ENCODE measurements around the gene CMSS1.
A peak's percentile ranks its signal among the peaks of the same experiment; 100 is the strongest.
"Not testable (repeated sequence)": the region's sequence is repeated elsewhere in the genome, so short reads cannot be mapped to it uniquely, and the experiment has no call there.

CMSS1 gene

DNA sequence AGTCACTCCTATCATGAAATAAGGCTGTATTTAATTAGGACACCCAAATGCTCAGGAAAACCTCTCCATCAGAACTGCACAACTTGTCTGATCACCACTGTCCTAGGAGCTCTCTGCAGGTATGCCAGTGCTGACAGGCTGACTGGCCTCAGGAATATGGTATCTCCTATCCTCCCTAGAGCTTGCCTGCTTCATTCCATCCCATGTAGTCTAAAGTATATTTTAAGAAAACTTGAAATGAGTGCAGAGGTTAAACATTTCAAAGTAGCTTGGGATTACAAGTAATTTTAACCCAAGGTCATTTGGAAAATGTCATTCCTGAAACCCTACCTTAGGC is 273.0 kb downstream of the CMSS1 start:
- DNase-seq: no peak

DNA sequence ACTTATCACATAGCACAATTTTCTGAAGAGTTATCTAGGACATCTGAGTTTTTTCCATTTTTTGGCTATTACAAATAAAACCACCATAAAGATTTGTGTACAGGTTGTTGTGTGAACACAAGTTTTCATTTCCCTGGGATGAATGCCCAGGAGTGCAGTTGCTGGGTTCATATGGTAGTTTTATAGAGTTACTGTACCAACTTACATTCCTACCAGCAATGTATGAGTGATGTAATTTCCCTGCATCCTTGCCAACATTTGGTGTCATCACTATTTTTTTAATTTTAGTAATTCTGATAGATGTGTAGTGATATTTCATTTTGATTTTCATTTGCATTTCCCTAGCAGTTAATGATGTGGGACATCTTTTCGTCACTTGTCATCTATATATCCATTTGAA is 276.2 kb downstream of the CMSS1 start:
- no peak for DNase-seq

DNA sequence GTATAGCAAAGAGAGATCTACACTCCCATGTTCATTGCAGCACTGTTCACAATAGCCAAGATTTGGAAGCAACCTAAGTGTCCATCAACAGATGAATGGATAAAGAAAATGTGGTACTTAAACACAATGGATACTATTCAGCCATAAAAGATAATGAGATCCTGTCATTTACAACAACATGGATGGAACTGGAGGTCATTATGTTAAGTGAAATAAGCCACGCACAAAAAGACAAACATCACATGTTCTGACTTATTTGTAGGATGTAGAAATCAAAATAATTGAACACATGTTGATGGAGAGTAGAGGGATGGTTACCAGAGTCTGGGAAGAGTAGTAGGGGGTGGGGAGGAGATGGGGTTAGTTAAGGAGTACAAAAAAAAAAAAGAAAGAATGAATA is 278.6 kb downstream of the CMSS1 start:
- not testable (repeated sequence) for DNase-seq

DNA sequence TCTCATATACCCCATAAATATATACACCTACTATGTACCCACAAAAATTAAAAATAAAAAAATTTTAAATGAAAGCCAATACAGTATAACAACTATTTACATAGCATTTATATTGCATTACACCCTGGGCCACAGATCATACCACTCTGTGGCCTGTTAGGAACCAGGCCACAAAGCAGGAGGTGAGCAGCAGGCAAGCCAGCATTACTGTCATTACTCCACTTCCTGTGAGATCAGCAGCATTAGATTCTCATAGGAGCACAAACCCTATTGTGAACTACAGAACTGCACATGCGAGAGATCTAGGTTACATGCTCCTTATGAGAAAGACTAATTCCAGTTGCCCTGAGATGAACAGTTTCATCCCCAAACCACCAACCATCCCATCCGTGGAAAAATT is 279.2 kb downstream of the CMSS1 start:
- no peak for DNase-seq

DNA sequence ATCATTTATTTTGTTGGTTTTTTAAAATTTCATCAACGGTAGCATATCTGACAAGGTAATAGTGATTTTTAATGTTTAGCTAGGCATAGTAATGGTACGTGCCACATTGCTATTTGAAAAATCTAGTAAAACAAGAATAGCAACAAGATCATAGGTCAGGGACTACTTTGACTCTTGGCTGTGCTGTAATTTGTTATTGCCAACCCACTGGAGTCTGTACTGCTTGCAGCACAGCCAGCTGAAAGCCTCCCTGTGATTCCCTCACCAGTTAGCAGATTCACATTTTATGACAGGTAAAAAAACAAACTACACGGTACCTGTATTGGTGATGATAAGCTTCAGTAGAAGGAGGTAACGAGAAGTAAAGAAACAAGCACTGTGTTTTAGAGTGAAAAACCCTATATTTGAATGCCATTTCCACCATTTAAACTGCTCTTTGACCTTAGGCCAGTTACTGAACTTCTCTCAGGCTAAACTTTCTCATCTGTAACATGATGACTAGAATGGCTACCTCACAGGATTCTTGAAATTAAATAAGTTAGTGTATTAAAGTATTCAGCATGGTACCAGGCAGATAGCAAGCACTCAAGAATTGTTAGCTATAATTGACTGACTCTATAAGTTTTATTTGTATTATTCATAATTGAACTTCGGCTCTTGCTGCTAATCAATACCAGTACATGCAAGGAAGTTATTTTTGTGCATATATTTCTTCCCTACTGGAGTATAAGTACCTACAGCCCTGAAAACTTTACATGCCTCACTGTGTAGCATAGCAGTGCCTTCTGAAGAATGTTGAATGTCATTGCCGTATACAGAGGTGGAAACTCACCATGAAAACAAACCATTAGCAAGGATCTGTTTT is 280.5 kb downstream of the CMSS1 start:
- no peak for DNase-seq

DNA sequence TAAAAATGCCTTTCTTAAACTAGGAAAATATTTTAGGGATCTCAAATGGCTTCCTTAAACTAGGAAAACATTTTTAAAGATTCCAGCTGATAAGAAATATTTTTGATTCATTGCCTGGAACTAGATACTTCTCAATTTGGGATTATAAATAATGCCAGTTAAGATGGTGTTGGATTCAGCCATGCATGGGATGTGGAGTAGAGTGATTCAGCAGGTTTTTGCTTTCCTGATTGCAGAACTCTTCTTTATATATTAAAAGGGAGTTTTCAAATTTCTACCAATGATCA is 281.1 kb downstream of the CMSS1 start:
- DNase-seq: no peak

DNA sequence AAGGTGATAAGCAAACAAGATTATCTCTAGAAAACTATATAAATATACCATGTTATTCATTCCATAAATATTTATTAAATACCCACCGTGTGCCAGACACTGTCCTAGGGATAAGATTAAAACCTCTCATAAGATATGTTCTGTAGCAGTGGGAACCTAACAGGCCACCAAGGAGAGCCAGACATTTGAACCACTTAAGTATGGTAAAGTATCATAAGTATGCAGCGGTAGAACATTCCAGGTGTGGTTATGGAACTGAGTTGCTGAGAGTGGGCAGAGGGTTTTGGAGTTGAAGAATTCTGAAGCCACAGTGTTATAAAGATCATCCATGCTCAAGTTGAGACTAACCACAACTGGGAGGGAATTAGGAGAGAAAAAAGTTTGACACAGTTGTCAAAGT is 282.0 kb downstream of the CMSS1 start:
- DNase-seq: no peak

DNA sequence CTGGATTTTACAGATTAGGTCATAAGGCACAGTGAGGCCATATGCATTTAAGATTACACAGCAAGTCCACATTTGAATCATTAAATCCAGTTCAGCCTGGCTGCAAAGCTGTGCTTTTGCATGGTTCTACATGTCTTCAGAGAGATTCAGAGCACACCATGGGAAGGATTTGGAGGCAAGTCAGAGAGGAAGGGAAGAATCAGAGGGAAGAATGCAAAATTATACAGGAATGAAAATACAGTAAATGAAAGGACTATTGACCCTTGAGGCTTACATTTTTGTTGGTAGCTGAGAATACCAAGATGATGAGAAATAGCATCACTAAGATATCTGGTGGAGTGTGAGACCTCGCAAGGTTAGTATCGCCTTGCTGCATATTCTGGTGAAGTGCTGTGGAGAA is 282.8 kb downstream of the CMSS1 start:
- no peak for DNase-seq

GRCh38 chr3:100102757-100103156 is 285.1 kb downstream of the CMSS1 start:
- no peak for DNase-seq

GRCh38 chr3:100103558-100104441 is 286.1 kb downstream of the CMSS1 start:
- DNase-seq: no peak

- DNase-seq: no peak
These were observed 286.8 kb downstream of the CMSS1 start for GRCh38 chr3:100104442-100104798.

DNA sequence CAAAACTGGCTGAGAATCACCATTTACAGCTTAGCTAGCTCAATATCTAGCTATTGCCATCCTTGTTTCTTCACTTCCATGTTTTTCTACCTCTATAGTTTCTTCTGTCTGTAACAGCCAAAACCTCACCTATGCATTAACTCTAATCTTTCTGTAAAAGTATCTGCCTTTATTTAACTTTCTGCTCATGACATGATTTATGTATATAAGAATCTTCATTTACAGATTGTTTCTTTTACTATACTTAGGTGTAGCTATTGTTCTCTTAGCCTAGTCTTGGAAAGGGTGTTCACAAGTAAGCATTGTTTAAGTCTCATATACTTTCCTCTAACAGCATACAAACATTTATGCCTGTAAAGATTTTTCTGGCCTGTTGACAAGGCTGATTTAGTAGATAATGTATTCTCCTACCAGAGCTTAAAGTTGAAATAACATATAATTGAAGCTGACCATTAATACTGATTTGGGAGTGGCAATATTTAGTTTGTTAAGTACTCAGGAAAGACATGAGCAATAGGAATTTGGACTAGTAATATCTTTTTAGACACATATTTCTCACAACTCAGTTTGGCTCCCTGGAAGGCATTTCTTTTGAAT is 287.3 kb downstream of the CMSS1 start:
- no peak for DNase-seq

DNA sequence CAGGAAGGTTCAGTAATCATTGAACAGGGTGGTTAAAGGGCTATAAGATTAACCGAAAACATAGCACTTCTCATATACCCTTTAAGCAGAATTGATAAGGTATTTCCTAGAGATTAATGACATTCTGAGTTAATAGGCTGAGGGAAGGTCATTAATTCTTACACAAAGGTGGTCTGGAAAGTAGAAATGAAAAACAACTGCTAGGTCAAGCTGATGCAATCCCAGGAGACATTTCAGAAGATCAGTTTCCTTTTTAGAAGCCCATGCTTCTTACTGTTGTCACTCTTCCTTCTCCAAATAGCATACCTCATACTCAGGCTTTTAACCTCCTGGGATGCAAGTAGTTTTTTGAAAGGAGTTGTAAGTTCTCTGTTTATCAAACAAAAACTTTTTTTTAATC is 287.8 kb downstream of the CMSS1 start:
- no peak for DNase-seq

DNA sequence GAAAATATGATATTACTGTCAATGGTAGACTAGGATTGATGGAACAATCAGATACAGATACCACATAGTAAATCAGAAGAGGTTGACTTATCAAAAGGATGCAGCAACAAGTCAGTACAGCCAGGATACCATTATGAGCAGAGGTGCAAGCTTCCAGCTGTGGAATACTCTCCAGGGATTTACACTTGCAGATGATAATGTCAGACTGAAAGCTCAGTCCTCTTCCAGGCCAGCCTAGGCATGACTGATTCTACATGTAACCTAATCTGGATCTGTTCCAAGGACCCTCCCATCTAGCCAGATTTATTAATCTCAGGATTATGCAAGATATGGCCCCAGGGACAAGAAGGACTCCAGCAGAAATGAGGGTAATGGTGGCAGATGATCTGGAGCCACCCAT is 288.4 kb downstream of the CMSS1 start:
- no peak for DNase-seq

DNA sequence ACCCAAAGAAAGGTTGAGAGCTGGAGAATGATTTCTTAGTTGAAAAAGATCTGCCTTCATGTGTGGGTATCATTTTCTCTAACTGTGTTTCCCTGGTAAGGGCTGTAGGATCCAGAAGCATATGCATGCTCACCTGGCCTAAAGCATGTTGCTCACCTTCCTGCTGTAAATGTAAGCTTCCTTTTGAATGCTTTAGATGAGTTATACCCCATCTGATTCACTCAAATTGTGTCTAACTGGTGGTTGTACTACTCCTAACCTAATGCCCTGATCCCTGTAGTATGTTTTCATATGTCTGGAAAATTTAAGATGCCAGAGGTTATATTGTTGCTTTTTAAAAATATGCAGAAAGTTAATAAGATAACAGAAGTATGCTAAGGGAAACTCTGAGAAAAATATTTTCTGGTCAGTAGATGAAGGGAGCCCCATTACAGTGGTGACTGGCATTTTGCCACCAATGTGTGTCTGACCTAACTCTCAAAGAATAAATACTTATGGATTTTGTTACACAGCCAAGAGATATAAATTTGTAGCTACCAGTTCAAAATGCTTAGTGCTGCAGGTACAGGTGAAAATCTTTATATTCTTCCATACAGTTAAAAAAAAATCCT is 289.0 kb downstream of the CMSS1 start:
- DNase-seq: no peak

- DNase-seq: no peak
These were observed 289.7 kb downstream of the CMSS1 start for GRCh38 chr3:100107221-100107814.

GRCh38 chr3:100108464-100109079 is 290.9 kb downstream of the CMSS1 start:
- no peak for DNase-seq

GRCh38 chr3:100110162-100110561 is 292.5 kb downstream of the CMSS1 start:
- DNase-seq: no peak

DNA sequence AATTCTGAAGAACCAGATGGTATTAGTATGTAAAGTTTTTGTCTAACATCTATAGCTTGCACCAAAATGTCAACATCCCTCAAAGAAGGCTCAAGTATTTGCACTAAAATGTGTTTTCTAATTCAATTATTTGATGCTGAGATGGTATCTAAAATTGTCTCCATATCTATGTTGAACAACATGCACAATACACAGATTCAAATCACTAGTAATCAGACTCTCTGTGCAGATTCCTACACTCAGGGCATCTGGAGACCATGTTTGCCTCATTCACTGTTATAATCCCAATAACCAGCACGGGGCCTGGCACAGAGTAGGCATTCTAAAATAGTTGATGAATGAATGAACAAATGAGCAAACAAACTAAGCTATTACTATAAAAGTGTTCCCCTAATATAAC is 294.1 kb downstream of the CMSS1 start:
- no peak for DNase-seq

GRCh38 chr3:100113723-100114412 is 296.2 kb downstream of the CMSS1 start:
- no peak for DNase-seq

DNA sequence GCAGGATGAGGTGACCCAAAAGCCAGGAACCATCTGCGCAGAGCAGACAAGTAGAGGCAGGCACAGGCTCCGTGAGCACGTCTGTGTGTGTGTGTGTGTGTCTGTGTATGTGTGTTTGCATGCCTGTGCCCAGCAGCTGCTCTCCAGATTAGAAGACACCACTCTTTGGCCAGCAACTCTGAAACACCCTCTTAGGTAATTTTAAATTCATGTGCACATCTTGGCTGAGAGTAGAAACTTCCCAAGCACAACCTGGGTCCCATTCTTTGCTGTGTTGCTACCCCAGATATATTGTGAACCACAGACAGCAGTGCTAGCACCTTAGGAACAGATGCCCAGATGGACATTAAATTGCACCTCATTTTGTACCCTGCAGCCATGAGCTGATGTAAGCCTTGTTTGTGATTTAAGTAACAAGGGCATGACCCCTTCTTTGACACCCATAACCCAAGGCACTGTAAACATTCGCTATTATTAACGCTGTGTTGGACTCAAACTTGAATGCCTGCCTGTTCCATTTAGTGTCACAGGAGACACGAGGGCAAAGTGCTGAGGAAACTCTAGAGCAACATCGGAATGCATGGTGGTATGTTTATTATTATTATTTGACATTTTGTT is 296.9 kb downstream of the CMSS1 start, which contains the start of gene FILIP1L:
Gene FILIP1L, minus strand, starts transcription at position 89 of the 618 bp plus-strand sequence.
- peak; percentile 96 for DNase-seq

DNA sequence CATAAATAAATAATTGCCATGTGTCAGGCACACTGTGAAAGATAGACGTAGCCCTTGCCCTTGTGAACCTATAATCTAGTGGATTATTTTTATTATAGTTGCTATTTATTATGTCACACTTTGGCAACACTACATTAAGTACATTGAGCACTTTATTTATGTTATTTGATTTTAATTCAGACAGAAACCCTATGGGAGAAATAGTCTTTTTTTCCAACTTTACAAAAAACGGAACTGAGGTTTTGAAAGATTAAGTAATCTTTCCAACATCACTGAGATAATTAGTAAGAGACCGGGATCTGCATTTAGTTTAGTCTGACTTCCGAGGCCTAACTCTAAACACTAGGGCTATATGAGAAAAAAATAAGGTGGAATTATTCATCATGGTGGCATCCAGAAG is 299.4 kb downstream of the CMSS1 start:
- DNase-seq: no peak
